ENCODE data around the gene RAB3IP.

DNA sequence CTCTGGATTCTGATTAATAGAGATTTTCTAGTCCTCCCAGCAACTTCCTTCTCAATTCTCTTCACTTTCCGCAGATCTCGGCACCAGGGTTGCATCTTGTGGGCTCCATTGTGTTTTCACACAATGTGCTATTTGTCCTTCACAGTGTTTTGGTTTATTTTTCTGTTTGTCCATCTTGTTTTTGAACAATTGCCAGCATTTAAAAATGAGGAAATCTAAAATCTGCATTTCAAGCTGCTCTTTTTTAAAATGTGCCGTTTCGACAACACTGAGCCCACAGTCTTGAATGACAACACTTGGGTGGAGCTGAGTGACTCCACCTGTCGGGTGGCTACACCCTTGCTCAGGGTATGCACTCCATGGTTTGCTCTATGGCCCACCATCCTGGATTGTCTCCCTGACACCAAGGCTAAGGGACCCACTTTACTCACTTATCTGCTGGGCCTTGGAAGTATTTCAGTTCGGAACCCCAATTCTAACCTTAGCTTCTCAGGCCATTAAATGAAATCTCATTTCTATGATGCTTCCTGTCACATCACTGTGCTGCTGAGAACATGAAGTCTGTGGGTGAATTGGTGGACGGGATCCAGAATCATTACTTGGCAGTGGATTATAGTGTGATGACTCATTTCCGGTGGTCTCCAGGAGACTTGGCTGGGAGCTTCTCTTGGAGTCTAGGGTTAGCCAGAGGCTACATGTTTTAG lies 82.9 kb downstream of the RAB3IP start:
- TF ChIP-seq, protein P1, sequence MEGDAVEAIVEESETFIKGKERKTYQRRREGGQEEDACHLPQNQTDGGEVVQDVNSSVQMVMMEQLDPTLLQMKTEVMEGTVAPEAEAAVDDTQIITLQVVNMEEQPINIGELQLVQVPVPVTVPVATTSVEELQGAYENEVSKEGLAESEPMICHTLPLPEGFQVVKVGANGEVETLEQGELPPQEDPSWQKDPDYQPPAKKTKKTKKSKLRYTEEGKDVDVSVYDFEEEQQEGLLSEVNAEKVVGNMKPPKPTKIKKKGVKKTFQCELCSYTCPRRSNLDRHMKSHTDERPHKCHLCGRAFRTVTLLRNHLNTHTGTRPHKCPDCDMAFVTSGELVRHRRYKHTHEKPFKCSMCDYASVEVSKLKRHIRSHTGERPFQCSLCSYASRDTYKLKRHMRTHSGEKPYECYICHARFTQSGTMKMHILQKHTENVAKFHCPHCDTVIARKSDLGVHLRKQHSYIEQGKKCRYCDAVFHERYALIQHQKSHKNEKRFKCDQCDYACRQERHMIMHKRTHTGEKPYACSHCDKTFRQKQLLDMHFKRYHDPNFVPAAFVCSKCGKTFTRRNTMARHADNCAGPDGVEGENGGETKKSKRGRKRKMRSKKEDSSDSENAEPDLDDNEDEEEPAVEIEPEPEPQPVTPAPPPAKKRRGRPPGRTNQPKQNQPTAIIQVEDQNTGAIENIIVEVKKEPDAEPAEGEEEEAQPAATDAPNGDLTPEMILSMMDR (IDR thresholded peaks at IDR 0.05; ENCODE audit: low read length), result no peak
- TF ChIP-seq EZH2 (optimal IDR thresholded peaks at IDR 0.05; ENCODE audit: low read depth, low read length), result no peak
- TF ChIP-seq EZH2phosphoT487 (IDR thresholded peaks at IDR 0.05; ENCODE audit: low read length), result no peak

Data from MM.1S (cell line).